HL-60 (cell line): ENCODE results near the gene NRP1.

Experiments
- DNase-seq, 2 experiments: peaks; one replicate each; pipeline ENCODE4 v3.0.0-alpha.2; 2010 to 2020; ENCODE audit warnings: low read depth in 1 of 2, low spot score in 1 of 2
- H3K27ac ChIP-seq: fragments of 250-450 bp; sonication (Bioruptor Pico); replicated peaks from 2 replicates; pipeline ENCODE4 v1.5.1; 2020; ENCODE audit warnings: mild to moderate bottlenecking, moderate library complexity
- H3K27me3 ChIP-seq: fragments of 250-450 bp; sonication (Bioruptor Pico); 2 replicates; pipeline ENCODE4 v1.5.1; 2021; ENCODE audit warnings: mild to moderate bottlenecking, moderate library complexity; ENCODE audit not compliant: insufficient read depth, poor library complexity, severe bottlenecking
- H3K4me3 ChIP-seq: replicated peaks from 2 replicates; pipeline ENCODE4 v1.5.1; 2011; ENCODE audit warnings: mild to moderate bottlenecking, control low read depth, low read length; ENCODE audit not compliant: insufficient read depth
- GABPA ChIP-seq: IDR thresholded peaks from 2 replicates; pipeline ENCODE4 v1.6.1; 2012; ENCODE audit warnings: low read depth
- POLR2AphosphoS5 ChIP-seq: IDR thresholded peaks from 2 replicates; pipeline ENCODE4 v1.6.1; 2012; ENCODE audit warnings: low read depth
- SPI1 ChIP-seq: IDR thresholded peaks from 2 replicates; pipeline ENCODE4 v1.6.1; 2012; ENCODE audit warnings: low read depth, mild to moderate bottlenecking, borderline replicate concordance
- TF ChIP-seq, protein P1 (sequence below): IDR thresholded peaks from 2 replicates; pipeline ENCODE4 v1.6.1; 2012; ENCODE audit warnings: low read depth; ENCODE audit not compliant: insufficient replicate concordance
- TF ChIP-seq, protein P2 (sequence below): IDR thresholded peaks from one replicate; pipeline ENCODE4 v1.5.1; 2011; ENCODE audit warnings: low read length, control low read depth, inconsistent platforms; ENCODE audit not compliant: insufficient read depth

NRP1 gene

DNA sequence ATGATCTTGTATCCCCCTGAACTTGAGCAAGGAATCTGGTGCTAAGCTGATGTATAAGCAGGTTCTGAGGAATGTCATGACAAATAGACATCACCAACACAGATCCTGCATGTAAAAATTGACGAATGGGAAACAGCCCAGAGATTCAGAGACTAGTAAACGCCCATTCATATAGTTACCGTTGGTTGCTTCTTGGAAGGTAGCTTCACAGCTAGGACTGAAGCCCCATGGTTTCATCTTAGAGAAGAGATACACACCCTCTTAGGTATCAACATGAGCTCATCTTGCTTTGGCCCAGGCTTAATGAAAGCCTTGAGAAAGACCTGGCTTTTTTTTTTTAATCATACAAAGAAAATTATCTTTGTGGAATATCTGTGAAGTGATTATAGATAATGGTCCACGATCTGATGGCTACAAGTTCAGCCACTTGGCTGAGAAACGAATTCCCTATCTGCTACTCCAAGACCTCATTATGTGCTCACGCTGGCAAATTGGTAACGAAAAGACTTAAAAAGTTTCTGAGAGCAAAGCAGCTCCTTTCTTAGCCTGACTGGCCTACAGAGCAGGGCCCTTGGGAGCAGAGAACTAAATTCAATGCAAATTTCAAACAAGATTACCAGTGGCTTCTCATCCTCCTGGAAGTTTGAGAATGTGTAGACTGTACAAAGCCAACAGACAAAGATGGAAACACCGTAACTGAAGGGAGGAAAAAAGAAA, 181.1 kb downstream of the NRP1 start:
- no peak for TF ChIP-seq SPI1
- Histone ChIP-seq H3K27me3 (no peaks in the 10 kb centered on the region), H3K4me3 (no peak overlapping the region), H3K27ac (no peak overlapping the region)
- no peak for DNase-seq

- no peak for DNase-seq
- H3K4me3 ChIP-seq = no peak overlapping the region
- TF ChIP-seq, protein P1, sequence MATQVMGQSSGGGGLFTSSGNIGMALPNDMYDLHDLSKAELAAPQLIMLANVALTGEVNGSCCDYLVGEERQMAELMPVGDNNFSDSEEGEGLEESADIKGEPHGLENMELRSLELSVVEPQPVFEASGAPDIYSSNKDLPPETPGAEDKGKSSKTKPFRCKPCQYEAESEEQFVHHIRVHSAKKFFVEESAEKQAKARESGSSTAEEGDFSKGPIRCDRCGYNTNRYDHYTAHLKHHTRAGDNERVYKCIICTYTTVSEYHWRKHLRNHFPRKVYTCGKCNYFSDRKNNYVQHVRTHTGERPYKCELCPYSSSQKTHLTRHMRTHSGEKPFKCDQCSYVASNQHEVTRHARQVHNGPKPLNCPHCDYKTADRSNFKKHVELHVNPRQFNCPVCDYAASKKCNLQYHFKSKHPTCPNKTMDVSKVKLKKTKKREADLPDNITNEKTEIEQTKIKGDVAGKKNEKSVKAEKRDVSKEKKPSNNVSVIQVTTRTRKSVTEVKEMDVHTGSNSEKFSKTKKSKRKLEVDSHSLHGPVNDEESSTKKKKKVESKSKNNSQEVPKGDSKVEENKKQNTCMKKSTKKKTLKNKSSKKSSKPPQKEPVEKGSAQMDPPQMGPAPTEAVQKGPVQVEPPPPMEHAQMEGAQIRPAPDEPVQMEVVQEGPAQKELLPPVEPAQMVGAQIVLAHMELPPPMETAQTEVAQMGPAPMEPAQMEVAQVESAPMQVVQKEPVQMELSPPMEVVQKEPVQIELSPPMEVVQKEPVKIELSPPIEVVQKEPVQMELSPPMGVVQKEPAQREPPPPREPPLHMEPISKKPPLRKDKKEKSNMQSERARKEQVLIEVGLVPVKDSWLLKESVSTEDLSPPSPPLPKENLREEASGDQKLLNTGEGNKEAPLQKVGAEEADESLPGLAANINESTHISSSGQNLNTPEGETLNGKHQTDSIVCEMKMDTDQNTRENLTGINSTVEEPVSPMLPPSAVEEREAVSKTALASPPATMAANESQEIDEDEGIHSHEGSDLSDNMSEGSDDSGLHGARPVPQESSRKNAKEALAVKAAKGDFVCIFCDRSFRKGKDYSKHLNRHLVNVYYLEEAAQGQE = no peak
- TF ChIP-seq, protein P2, sequence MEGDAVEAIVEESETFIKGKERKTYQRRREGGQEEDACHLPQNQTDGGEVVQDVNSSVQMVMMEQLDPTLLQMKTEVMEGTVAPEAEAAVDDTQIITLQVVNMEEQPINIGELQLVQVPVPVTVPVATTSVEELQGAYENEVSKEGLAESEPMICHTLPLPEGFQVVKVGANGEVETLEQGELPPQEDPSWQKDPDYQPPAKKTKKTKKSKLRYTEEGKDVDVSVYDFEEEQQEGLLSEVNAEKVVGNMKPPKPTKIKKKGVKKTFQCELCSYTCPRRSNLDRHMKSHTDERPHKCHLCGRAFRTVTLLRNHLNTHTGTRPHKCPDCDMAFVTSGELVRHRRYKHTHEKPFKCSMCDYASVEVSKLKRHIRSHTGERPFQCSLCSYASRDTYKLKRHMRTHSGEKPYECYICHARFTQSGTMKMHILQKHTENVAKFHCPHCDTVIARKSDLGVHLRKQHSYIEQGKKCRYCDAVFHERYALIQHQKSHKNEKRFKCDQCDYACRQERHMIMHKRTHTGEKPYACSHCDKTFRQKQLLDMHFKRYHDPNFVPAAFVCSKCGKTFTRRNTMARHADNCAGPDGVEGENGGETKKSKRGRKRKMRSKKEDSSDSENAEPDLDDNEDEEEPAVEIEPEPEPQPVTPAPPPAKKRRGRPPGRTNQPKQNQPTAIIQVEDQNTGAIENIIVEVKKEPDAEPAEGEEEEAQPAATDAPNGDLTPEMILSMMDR = no peak
- no peak for TF ChIP-seq SPI1
- TF ChIP-seq POLR2AphosphoS5 = no peak
- no peak for TF ChIP-seq GABPA
- H3K27ac ChIP-seq = no peak overlapping the region
- no peaks in the 10 kb centered on the region for H3K27me3 ChIP-seq
These were observed 181.7 kb downstream of the NRP1 start for GRCh38 chr10:33152750-33153149.

DNA sequence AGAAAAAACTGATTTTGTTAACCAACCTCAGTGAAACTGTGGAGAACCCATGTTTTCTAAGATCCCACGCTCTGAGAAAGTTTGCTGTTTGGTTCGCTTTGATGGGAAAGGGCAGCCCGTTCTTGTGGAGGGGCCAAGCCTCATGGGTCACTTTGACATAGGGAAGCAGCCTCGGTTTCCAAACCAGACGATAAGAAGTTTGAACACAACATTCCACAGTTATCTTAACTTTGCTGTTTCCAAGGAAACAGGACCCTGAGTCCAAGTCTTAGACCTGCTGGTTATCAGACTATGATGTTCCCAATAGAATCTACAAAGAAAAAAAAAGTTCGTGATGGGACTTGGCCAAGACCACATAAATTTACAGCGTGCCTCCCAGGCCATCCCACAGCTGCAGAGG, 182.3 kb downstream of the NRP1 start:
- no peak for DNase-seq
- Histone ChIP-seq H3K27me3 (no peaks in the 10 kb centered on the region), H3K4me3 (no peak overlapping the region), H3K27ac (no peak overlapping the region)
- TF ChIP-seq SPI1 (no peak), POLR2AphosphoS5 (no peak), GABPA (no peak)
- TF ChIP-seq, protein P2 = no peak
- TF ChIP-seq, protein P1 = no peak

DNA sequence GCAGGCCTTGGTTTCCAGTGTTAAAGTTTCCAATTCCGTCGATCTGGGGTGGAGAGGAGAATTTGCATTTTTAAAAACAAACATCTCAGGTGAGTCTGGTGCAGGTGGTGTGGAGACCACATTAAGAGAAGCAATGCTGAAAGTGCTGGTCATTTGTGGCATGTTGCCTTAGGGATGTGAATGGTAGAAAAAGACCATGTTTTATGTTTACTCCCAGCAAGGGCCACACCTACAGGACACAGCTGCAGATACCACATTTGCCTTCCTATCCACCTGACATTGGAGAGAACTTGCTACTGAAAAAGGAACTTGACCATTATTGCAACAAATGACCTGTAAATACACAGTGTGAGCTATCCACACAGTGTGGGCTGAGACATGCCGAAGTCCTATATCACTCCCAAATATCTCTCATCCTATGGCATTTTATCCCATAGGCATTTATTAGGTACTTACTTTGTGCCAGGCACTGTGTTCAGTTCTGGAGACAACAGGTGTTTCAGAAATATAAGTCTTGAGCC, 183.1 kb downstream of the NRP1 start:
- H3K4me3 ChIP-seq = no peak overlapping the region
- H3K27me3 ChIP-seq = no peaks in the 10 kb centered on the region
- TF ChIP-seq GABPA (no peak), SPI1 (no peak), POLR2AphosphoS5 (no peak)
- TF ChIP-seq, protein P2 = no peak
- TF ChIP-seq, protein P1 = no peak
- no peak for DNase-seq
- no peak overlapping the region for H3K27ac ChIP-seq
